Transverse colon (tissue), 4 donors: ENCODE measurements around the gene SPTBN5.

Experiments
- CTCF ChIP-seq, 5 experiments: fragments of 200-600 bp in 3 of 5; fragments of 450-650 bp in 2 of 5; sonication (generic) in 3 of 5; IDR thresholded peaks; 1 replicate in 2 of 5; 2 replicates in 3 of 5; pipeline ENCODE4 v1.5.1; 2016 to 2017; ENCODE audit warnings: antibody characterized with exemption in 5 of 5, inconsistent platforms in 3 of 5, mild to moderate bottlenecking in 2 of 5, moderate library complexity in 1 of 5
- EP300 ChIP-seq: sonication (generic); formaldehyde crosslinking; IDR thresholded peaks from one replicate; pipeline ENCODE4 v1.6.1; 2017; ENCODE audit warnings: antibody characterized with exemption, low read depth
- POLR2A ChIP-seq: fragments of 450-650 bp; IDR thresholded peaks from one replicate; pipeline ENCODE4 v1.6.1; 2016; ENCODE audit warnings: antibody characterized with exemption, mild to moderate bottlenecking, moderate library complexity
- POLR2AphosphoS5 ChIP-seq, 3 donors: sonication (generic); formaldehyde crosslinking; IDR thresholded peaks; one replicate each; pipeline ENCODE4 v1.6.1; 2016; ENCODE audit warnings: antibody characterized with exemption in 3 of 3

GRCh38 chr15:41894791-41895463 lies 1.1 kb upstream of the SPTBN5 start:
- TF ChIP-seq CTCF (IDR thresholded peaks at IDR 0.05) (no peak), POLR2A (no peak), EP300 (no peak), POLR2AphosphoS5 (IDR thresholded peaks at IDR 0.05) (no peak)
